ENCODE data around the gene DDRGK1.

DNA sequence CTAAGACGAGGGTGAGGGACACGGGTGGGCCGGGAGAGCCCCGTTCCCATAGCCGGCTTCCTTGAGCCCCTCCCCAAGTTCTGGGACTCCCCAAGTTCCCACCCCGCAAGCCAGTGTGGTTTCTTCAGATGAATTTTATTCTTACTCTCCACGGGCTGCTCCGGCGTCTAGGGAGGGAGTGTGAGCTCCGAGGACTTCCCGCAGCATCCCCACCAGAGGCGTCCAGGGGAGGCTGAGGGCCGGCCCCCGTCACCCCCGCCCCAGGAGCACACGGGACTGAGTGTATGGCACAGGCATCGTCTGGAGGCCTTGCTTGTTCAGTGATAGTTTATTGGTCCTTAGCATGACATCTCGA is 44.5 kb upstream of the DDRGK1 start:
- TF ChIP-seq EZH2 (IDR thresholded peaks at IDR 0.05; ENCODE audit: low read length, unreplicated experiment) = no peak
- TF ChIP-seq CTCF (conservative IDR thresholded peaks at IDR 0.05; ENCODE audit: low read depth, low read length) = no peak
- no peak for TF ChIP-seq EZH2phosphoT487 (IDR thresholded peaks at IDR 0.05; ENCODE audit: borderline replicate concordance, low read length)
